Common myeloid progenitor, CD34-positive (primary cell): ENCODE data around the gene RASSF8.

Source experiments
- CTCF ChIA-PET: fragments of 350-600 bp; sonication (Branson Sonifier 250); formaldehyde crosslinking; loops from one replicate; lab custom pipeline; 2021; ENCODE audit warnings: antibody characterized with exemption; lab: Charles Lee
- POLR2A ChIA-PET: fragments of 350-600 bp; sonication (Branson Sonifier 250); formaldehyde crosslinking; loops from one replicate; lab custom pipeline; 2021; ENCODE audit warnings: antibody characterized with exemption; lab: Charles Lee
- DNase-seq, 3 donors: peaks; one replicate each; pipeline versions ENCODE4 v3.0.0 to v3.0.0-alpha.2; 2013
- H3K27ac ChIP-seq, 2 experiments: 1 replicate in 1 of 2; 2 replicates in 1 of 2; pipeline ENCODE4 v1.7.0; 2013; ENCODE audit warnings: inconsistent platforms in 2 of 2, low read length in 2 of 2, mild to moderate bottlenecking in 2 of 2, low read depth in 1 of 2, moderate library complexity in 1 of 2; ENCODE audit not compliant: severe bottlenecking in 2 of 2, insufficient read depth in 1 of 2, poor library complexity in 1 of 2
- H3K27me3 ChIP-seq, 5 experiments: replicated peaks in 2 of 5; 1 replicate in 3 of 5; 2 replicates in 2 of 5; pipeline versions ENCODE4 v1.6.1 to v1.7.0; 2013; ENCODE audit warnings: low read length in 4 of 5, mild to moderate bottlenecking in 2 of 5, moderate library complexity in 2 of 5, inconsistent platforms in 1 of 5; ENCODE audit not compliant: insufficient read depth in 5 of 5, control insufficient read depth in 4 of 5
- H3K36me3 ChIP-seq, 4 experiments: 1 replicate in 2 of 4; 2 replicates in 2 of 4; pipeline versions ENCODE4 v1.6.1 to v1.7.0; 2013; ENCODE audit warnings: low read length in 3 of 4, control low read depth in 1 of 4, mild to moderate bottlenecking in 1 of 4; ENCODE audit not compliant: control insufficient read depth in 4 of 4, insufficient read depth in 4 of 4
- H3K4me1 ChIP-seq, 4 experiments: 1 replicate in 3 of 4; 2 replicates in 1 of 4; pipeline versions ENCODE4 v1.6.1 to v1.7.1; 2013; ENCODE audit warnings: low read length in 3 of 4, mild to moderate bottlenecking in 3 of 4, control low read depth in 1 of 4, inconsistent platforms in 1 of 4, moderate library complexity in 1 of 4; ENCODE audit not compliant: control insufficient read depth in 4 of 4, insufficient read depth in 4 of 4; ENCODE audit errors: control extremely low read depth in 1 of 4
- H3K4me3 ChIP-seq, 7 experiments: 1 replicate in 4 of 7; 2 replicates in 3 of 7; pipeline versions ENCODE4 v1.5.1 to v1.7.0; 2013; ENCODE audit warnings: mild to moderate bottlenecking in 7 of 7, low read length in 6 of 7, moderate library complexity in 6 of 7, inconsistent platforms in 2 of 7, low read depth in 2 of 7, control low read depth in 1 of 7; ENCODE audit not compliant: insufficient read depth in 4 of 7, control insufficient read depth in 1 of 7; ENCODE audit errors: extremely low read depth in 1 of 7
- H3K9me3 ChIP-seq, 5 experiments: 1 replicate in 4 of 5; 2 replicates in 1 of 5; pipeline versions ENCODE4 v1.6.1 to v1.7.1; 2013; ENCODE audit warnings: low read length in 4 of 5, mild to moderate bottlenecking in 2 of 5, inconsistent platforms in 1 of 5, low read depth in 1 of 5, moderate library complexity in 1 of 5; ENCODE audit not compliant: control insufficient read depth in 4 of 5, insufficient read depth in 2 of 5; ENCODE audit errors: control extremely low read depth in 1 of 5
- WGBS: methylation state at CpG from one replicate; pipeline ENCODE4 v1.1.5; 2013; ENCODE audit not compliant: insufficient coverage; 5-methylcytosine and 5-hydroxymethylcytosine counted together

The RASSF8 gene

DNA sequence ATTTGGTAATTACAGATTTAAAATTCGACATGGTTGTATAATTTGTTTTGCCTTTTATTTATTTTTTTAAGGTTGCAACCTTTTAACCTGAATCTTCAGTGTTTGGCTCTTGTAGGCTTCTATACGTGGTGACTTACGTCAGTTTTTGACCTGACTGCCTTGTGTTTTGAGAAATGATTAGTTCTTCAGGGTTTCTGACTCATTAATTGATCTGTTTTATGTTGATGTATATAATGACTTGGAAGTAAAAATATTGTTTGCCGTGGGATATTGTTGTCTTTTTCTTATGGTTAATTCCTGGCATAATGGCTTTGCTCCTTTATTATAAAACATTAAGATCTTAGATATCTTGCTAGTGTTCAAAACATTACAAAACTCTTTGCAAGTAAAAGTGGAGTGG is 2.5 kb downstream of the RASSF8 start:
- Histone ChIP-seq H3K27me3 (peaks cover 0 to 2% (median 0%) of the 10 kb centered on the region in 5 experiments), H3K27ac (no peak overlapping the region), H3K9me3 (no peaks in the 10 kb centered on the region), H3K36me3 (peaks cover 0 to 4% (median 0%) of the 10 kb centered on the region in 4 experiments), H3K4me1 (peaks cover 14 to 25% (median 22%) of the 10 kb centered on the region in 4 experiments), H3K4me3 (no peak overlapping the region)
- ChIA-PET CTCF (interaction anchor here (1.2 kb wide), 1 partner anchor 40 kb away, joined by 3 read pairs; no protein-coding TSS in a partner anchor), POLR2A (no interaction called here)
- WGBS: 50% methylated on average over 2 of the region's 4 CpGs
- DNase-seq: no peak

DNA sequence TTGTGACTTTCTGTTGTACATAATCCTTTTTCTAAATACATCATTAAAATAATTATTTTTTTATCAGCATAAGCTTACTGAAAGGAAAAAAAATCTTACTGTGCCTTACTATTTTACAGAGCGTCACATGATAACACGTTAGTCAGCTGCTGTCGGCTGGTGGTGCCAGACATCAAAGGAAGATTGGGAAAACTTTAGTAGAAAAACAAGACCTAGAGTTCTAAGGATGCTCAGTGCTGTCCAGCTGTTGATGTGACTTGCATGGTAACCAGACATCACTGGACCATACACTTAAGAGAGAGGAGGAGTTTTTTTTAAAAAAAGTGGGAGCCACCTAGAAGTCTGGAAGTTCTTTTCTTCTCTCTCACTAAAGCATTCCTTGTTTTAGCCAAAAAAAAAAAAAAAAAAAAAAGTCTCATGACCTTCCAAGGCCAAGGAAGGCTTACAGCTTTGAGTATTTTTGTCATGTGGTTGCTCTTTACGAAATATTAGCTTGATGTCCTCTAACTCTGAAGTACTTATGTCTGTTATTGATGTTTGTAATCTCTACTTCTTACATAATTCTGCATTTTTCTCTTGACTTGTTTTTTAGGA is 4.5 kb downstream of the RASSF8 start:
- WGBS: 80% methylated on average over 1 of the region's 4 CpGs

DNA sequence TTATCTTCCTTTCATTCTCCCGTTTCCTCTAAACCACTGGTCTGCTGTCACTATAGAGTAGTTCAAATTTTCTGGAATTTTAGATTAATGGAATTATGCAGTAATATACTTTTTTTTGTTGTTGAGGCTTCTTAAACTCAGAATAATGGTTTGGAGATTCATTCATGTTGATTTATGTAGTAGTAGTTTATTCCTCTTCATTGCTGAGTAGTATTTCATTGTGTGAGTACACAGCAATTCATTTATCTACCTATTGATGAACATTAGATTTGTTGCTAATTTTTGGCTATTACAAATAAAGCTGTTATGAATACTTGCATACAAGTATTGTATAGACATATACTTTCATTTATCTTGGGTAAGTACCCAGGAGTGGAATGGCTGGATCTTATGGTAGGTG is 7.2 kb downstream of the RASSF8 start:
- Histone ChIP-seq H3K27me3 (no peaks in the 10 kb centered on the region), H3K4me3 (no peak overlapping the region), H3K9me3 (no peaks in the 10 kb centered on the region), H3K4me1 (peaks cover under 1 to 6% (median 3%) of the 10 kb centered on the region in 4 experiments), H3K27ac (no peak overlapping the region), H3K36me3 (peaks cover 0 to 4% (median 0%) of the 10 kb centered on the region in 4 experiments)
- CTCF ChIA-PET: no interaction called here
- POLR2A ChIA-PET: no interaction called here
- no CpG with 5 or more reads among the region's 1 CpG for WGBS
- DNase-seq: no peak

More for the DNA sequence above, 4.5 kb downstream of the RASSF8 start:
- peaks cover 0 to 4% (median 0%) of the 10 kb centered on the region in 4 experiments for H3K36me3 ChIP-seq
- H3K27me3 ChIP-seq: peaks cover 0 to 2% (median 0%) of the 10 kb centered on the region in 5 experiments
- peaks cover 14 to 19% (median 19%) of the 10 kb centered on the region in 4 experiments for H3K4me1 ChIP-seq
- H3K9me3 ChIP-seq: no peaks in the 10 kb centered on the region
- no peak overlapping the region for H3K4me3 ChIP-seq
- POLR2A ChIA-PET: interaction anchor here (1.0 kb wide), 1 partner anchor 10 kb away, joined by 3 read pairs; no protein-coding TSS in a partner anchor
- H3K27ac ChIP-seq: no peak overlapping the region
- CTCF ChIA-PET: interaction anchor here (0.7 to 0.8 kb wide), 2 partner anchors 13 to 16 kb away, joined by 3 to 4 read pairs; no protein-coding TSS in a partner anchor
- no peak for DNase-seq

DNA sequence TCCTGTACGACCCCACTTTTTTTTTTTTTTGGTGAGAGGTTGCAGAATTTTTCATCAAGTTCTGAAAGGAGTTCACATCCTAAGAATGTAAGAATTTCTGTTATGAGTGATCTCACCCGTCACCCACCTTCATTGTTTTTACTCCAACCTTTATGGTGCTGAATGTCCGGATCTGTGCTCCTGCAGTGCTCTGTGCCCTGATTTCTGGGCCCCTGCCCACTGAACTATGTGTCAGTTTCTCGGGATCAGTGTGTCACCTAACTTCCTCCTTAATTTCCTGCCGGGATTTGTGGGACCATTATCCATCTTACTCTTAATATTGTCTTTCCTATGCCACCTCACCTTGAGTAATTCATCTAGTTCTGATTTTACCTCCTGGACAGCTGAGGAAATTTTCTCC is 11.6 kb downstream of the RASSF8 start:
- CTCF ChIA-PET: no interaction called here
- no peaks in the 10 kb centered on the region for H3K36me3 ChIP-seq
- no peak overlapping the region for H3K4me3 ChIP-seq
- DNase-seq: no peak
- H3K9me3 ChIP-seq: no peaks in the 10 kb centered on the region
- WGBS: 95% methylated on average over 4 of the region's 5 CpGs
- H3K27ac ChIP-seq: no peak overlapping the region
- POLR2A ChIA-PET: interaction anchor here (0.7 kb wide), 1 partner anchor 855 kb away, joined by 8 read pairs; no protein-coding TSS in a partner anchor
- H3K4me1 ChIP-seq: no peaks in the 10 kb centered on the region
- H3K27me3 ChIP-seq: no peaks in the 10 kb centered on the region

DNA sequence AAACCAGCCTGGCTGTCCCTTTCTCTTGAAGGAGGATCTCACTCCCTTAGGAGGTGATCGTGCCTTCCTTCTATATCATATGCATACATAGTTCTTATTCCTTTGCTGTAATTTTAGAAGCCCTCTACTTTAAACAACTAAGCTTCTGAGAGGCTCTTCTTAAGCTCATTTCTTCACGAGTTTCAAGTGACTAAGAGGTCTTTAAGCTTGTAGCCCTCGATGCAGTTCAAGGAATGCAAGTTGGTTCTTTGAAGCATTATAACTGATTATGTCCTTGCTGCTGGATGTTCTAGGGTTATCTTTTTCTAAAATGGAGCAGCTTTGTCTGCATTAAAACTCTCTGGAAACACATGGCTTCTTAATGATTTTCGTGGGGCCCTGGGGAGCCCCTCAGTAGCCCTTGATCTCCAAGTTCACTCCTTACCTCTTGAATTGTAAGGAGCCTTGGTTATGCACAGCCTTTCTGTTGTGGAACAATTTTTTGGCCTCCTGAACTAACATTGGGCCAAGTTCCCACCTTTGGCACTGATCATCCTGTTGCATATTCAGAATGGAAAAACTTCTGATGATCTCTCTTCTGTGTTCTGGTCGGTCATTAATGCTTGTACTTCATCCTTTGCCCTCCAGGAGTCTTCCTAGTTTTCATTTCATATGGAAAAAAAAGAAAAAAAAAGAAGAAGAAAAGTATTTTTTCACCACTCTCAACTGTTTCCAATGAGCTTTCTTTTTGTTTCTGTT is 12.6 kb downstream of the RASSF8 start:
- no peak for DNase-seq
- 100% methylated on average over 2 of the region's 5 CpGs for WGBS
- Histone ChIP-seq H3K4me3 (no peak overlapping the region), H3K36me3 (no peaks in the 10 kb centered on the region), H3K27me3 (no peaks in the 10 kb centered on the region), H3K4me1 (no peaks in the 10 kb centered on the region), H3K27ac (no peak overlapping the region), H3K9me3 (no peaks in the 10 kb centered on the region)
- POLR2A ChIA-PET: no interaction called here
- CTCF ChIA-PET: interaction anchor here (1.0 to 1.7 kb wide), 2 partner anchors 11 kb away, joined by 4 to 5 read pairs; no protein-coding TSS in a partner anchor

DNA sequence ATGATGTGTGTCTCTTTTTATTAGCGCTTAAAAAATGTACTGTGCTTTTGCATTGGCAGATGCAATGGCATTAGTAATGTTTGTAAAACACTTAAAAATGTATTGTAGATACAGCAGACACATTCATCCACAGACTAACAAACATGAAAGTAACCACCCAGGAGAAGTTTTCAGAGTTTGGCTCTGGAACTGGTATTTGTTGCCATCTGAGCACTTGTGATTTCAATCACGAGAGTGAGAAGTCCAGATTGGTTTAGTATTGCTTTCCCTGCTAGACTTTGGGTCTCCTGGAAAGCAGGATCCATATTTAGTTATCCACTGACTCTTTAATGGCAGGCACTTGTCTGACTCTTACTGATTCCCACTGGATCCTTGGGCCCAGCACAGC is 13.2 kb downstream of the RASSF8 start:
- Histone ChIP-seq H3K9me3 (no peaks in the 10 kb centered on the region), H3K36me3 (no peaks in the 10 kb centered on the region), H3K27ac (no peak overlapping the region), H3K4me3 (no peak overlapping the region), H3K27me3 (no peaks in the 10 kb centered on the region), H3K4me1 (no peaks in the 10 kb centered on the region)
- ChIA-PET CTCF (interaction anchor here (1.7 kb wide), 1 partner anchor 12 kb away, joined by 5 read pairs; no protein-coding TSS in a partner anchor), POLR2A (no interaction called here)
- whole genome bisulfite sequencing: 100% methylated on average over 1 of the region's 2 CpGs
- no peak for DNase-seq

DNA sequence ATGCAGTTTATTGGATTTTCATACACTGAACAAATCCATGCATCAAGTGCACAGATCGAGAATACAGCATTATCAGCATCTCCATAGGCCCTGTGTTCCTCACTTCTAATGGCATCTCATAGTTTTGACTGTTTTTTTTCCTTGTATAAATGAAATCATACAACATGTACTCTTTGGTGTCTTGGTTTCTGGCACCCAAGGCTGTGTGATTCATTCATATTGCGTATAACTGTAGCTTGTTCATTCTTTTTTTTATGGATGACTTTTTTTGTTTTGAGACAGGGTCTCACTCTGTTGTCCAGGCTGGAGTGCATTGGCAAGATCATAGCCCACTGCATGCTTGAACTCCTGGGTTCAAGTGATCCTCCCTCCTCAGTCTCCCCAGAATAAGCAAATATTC is 14.3 kb downstream of the RASSF8 start:
- DNase-seq: no peak
- Histone ChIP-seq H3K4me3 (no peak overlapping the region), H3K27me3 (no peaks in the 10 kb centered on the region), H3K27ac (no peak overlapping the region), H3K9me3 (no peaks in the 10 kb centered on the region), H3K4me1 (no peaks in the 10 kb centered on the region), H3K36me3 (no peaks in the 10 kb centered on the region)
- WGBS: 100% methylated on average over 1 of the region's 2 CpGs
- ChIA-PET CTCF (interaction anchor here (0.7 kb wide), 1 partner anchor 9 kb away, joined by 3 read pairs; no protein-coding TSS in a partner anchor), POLR2A (no interaction called here)
